Panc1 (cell line): ENCODE results near the gene SPATA31E1. TPM values are rescaled to one million over a fixed set of nuclear protein-coding genes. Genes with fewer than 3 reads are reported as not detected.
"Not testable (repeated sequence)": the region's sequence is repeated elsewhere in the genome, so short reads cannot be mapped to it uniquely, and the experiment has no call there.

Experiments used
- ATAC-seq: fragments of 200-7000 bp; cut with Tn5 transposase; 2 replicates; pipeline ENCODE4 v1.9.1; 2020; ENCODE audit warnings: mild to moderate bottlenecking, moderate library complexity
- BruUV-seq: library from RNA; stranded (reverse); fragments of 400-500 nt; replicated peaks from 2 replicates; lab custom pipeline; 2021; lab: Mats Ljungman, UMichigan
- CTCF ChIA-PET: fragments of 300-600 bp; sonication (Branson Sonifier 250); formaldehyde crosslinking; loops from one replicate; lab custom pipeline; 2022; ENCODE audit warnings: antibody characterized with exemption; lab: Charles Lee
- POLR2A ChIA-PET: fragments of 300-600 bp; sonication (Branson Sonifier 250); formaldehyde crosslinking; loops from one replicate; lab custom pipeline; 2022; ENCODE audit warnings: antibody characterized with exemption; lab: Charles Lee
- DNase-seq: peaks from one replicate; pipeline ENCODE4 v3.0.0-alpha.2; 2010; ENCODE audit warnings: low read depth, low spot score
- H3K27ac ChIP-seq: 2 replicates; pipeline ENCODE4 v1.5.1; 2011; ENCODE audit warnings: mild to moderate bottlenecking, low read length, inconsistent platforms
- H3K27me3 ChIP-seq: fragments of 200-500 bp; sonication (Bioruptor generic); 2 replicates; pipeline ENCODE4 v1.6.0; 2014; ENCODE audit warnings: low read length, inconsistent platforms; ENCODE audit not compliant: control insufficient read depth, insufficient read depth
- H3K36me3 ChIP-seq: fragments of 200-500 bp; sonication (Bioruptor generic); 2 replicates; pipeline ENCODE4 v1.5.1; 2014; ENCODE audit warnings: inconsistent platforms, mild to moderate bottlenecking, low read length, moderate library complexity; ENCODE audit not compliant: control insufficient read depth, insufficient read depth
- H3K4me1 ChIP-seq: 2 replicates; pipeline ENCODE4 v1.5.1; 2011; ENCODE audit warnings: inconsistent platforms, mild to moderate bottlenecking, low read length, moderate library complexity; ENCODE audit not compliant: control insufficient read depth, insufficient read depth
- H3K4me3 ChIP-seq, 2 experiments: 2 replicates each; pipeline ENCODE4 v1.5.1; 2011 to 2012; ENCODE audit warnings: low read depth in 2 of 2, low read length in 2 of 2, mild to moderate bottlenecking in 2 of 2, inconsistent platforms in 1 of 2, moderate library complexity in 1 of 2
- H3K9me3 ChIP-seq: fragments of 200-500 bp; sonication (Bioruptor generic); 2 replicates; pipeline ENCODE4 v1.5.1; 2014; ENCODE audit warnings: low read depth, mild to moderate bottlenecking, inconsistent platforms, low read length, moderate library complexity; ENCODE audit not compliant: control insufficient read depth, insufficient read depth
- CTCF ChIP-seq: fragments of 450-650 bp; IDR thresholded peaks from 2 replicates; pipeline ENCODE4 v1.5.1; 2017; ENCODE audit warnings: mild to moderate bottlenecking
- POLR2AphosphoS5 ChIP-seq: IDR thresholded peaks from 2 replicates; pipeline ENCODE4 v1.6.1; 2012; ENCODE audit warnings: mild to moderate bottlenecking, low read depth, low read length, moderate library complexity
- REST ChIP-seq, 2 experiments: IDR thresholded peaks; 2 replicates each; pipeline ENCODE4 v1.6.1; 2011 to 2012; ENCODE audit warnings: low read depth in 2 of 2, control low read depth in 1 of 2, low read length in 1 of 2, mild to moderate bottlenecking in 1 of 2, moderate library complexity in 1 of 2; ENCODE audit not compliant: insufficient read depth in 1 of 2
- SIN3A ChIP-seq: IDR thresholded peaks from 2 replicates; pipeline ENCODE4 v1.6.1; 2012; ENCODE audit warnings: low read depth, mild to moderate bottlenecking, low read length, moderate library complexity, borderline replicate concordance; ENCODE audit not compliant: insufficient read depth
- TCF7L2 ChIP-seq: IDR thresholded peaks from 2 replicates; pipeline ENCODE4 v1.6.1; 2011; ENCODE audit warnings: mild to moderate bottlenecking, low read depth, low read length, inconsistent platforms
- in situ Hi-C: cut with HindIII; loops from 2 replicates; pipeline ENCODE4 v1.10.0; 2016; ENCODE audit warnings: low sequenced_read_pairs, low pct_unique_long_range_greater_than_20kb
- intact Hi-C: fragments of 100-400 bp; cut with micrococcal nuclease; formaldehyde crosslinking; loops from one replicate; pipeline ENCODE4 v1.10.0; 2022; ENCODE audit not compliant: unreplicated experiment
- total RNA-seq: library from RNA; stranded (reverse); gene quantifications from one replicate; pipeline ENCODE4 v1.2.1, GENCODE V29; 2021; ENCODE audit not compliant: unreplicated experiment

The SPATA31E1 gene
- total RNA-seq, 1 experiment from 2014 or later: not detected

- in situ Hi-C loops (no loop called here), intact Hi-C loops (no loop called here)
- no peaks in the 10 kb centered on the region for H3K36me3 ChIP-seq
- no peaks in the 10 kb centered on the region for H3K27me3 ChIP-seq
- no peak for DNase-seq
- BruUV-seq: no TSS peak
- H3K4me1 ChIP-seq: no peaks in the 10 kb centered on the region
- H3K4me3 ChIP-seq: no peak overlapping the region
- ChIA-PET CTCF (no interaction called here), POLR2A (no interaction called here)
- no peak overlapping the region for H3K27ac ChIP-seq
- no peaks in the 10 kb centered on the region for H3K9me3 ChIP-seq
- ATAC-seq: no peak
- no peak for TF ChIP-seq POLR2AphosphoS5
- TF ChIP-seq CTCF: no peak
- TF ChIP-seq TCF7L2: no peak
- no peak for TF ChIP-seq REST (IDR thresholded peaks at IDR 0.05; ENCODE audit: insufficient read depth in 1 of 2, low read depth in 2 of 2, low read length in 1 of 2)
- no peak for TF ChIP-seq SIN3A
Observed at GRCh38 chr9:87898151-87898550, 15.5 kb downstream of the SPATA31E1 start.

- H3K36me3 ChIP-seq, intact Hi-C loops, POLR2A ChIA-PET, H3K27me3 ChIP-seq, H3K4me1 ChIP-seq, CTCF ChIA-PET, BruUV-seq, H3K27ac ChIP-seq, ATAC-seq, H3K4me3 ChIP-seq, in situ Hi-C loops, DNase-seq, H3K9me3 ChIP-seq: not testable (repeated sequence)
Observed at GRCh38 chr9:87902371-87902770, 19.7 kb downstream of the SPATA31E1 start.

- no peaks in the 10 kb centered on the region for H3K9me3 ChIP-seq
- H3K36me3 ChIP-seq: no peaks in the 10 kb centered on the region
- no TSS peak for BruUV-seq
- DNase-seq (peak; percentile 10), ATAC-seq (peak; percentile 92)
- ChIA-PET CTCF (no interaction called here), POLR2A (no interaction called here)
- in situ Hi-C loops: no loop called here
- H3K4me3 ChIP-seq: peak overlapping the region; percentile 18 to 40; a peak in 3 of 4 replicates
- intact Hi-C loops: no loop called here
- no peak overlapping the region for H3K27ac ChIP-seq
- no peaks in the 10 kb centered on the region for H3K4me1 ChIP-seq
- H3K27me3 ChIP-seq: no peaks in the 10 kb centered on the region
- TF ChIP-seq SIN3A (no peak), CTCF (peak; percentile 50)
Observed at GRCh38 chr9:87909310-87910041, 26.8 kb downstream of the SPATA31E1 start.
